AG04450 (cell line): ENCODE measurements around the gene ABHD4. TPM values are rescaled to one million over a fixed set of nuclear protein-coding genes. Genes with fewer than 3 reads are reported as not detected.

ENCODE experiments used
- CTCF ChIA-PET: fragments of 300-600, 350-600 bp; formaldehyde crosslinking; extraction: SDS; loops from one replicate; lab custom pipeline; 2022; ENCODE audit warnings: antibody characterized with exemption, inconsistent platforms; lab: Charles Lee
- POLR2A ChIA-PET: fragments of 350-600 bp; formaldehyde crosslinking; extraction: SDS; loops from one replicate; lab custom pipeline; 2021; ENCODE audit warnings: antibody characterized with exemption, inconsistent platforms; lab: Yijun Ruan, JAX
- DNase-seq: peaks from one replicate; pipeline ENCODE4 v3.0.0-alpha.2; 2011; ENCODE audit warnings: low read depth, low spot score
- H3K27ac ChIP-seq: one replicate; pipeline ENCODE4 v1.5.1; 2012; ENCODE audit warnings: low read depth, low read length, control low read depth
- H3K27me3 ChIP-seq: one replicate; pipeline ENCODE4 v1.6.0; 2012; ENCODE audit warnings: low read length; ENCODE audit not compliant: control insufficient read depth, insufficient read depth
- H3K4me3 ChIP-seq: 2 replicates; pipeline ENCODE4 v1.5.1; 2011; ENCODE audit warnings: mild to moderate bottlenecking, low read depth, low read length, control low read depth
- H3K9me3 ChIP-seq: 2 replicates; pipeline ENCODE4 v1.5.1; 2012; ENCODE audit warnings: low read length; ENCODE audit not compliant: control insufficient read depth, insufficient read depth
- polyA plus RNA-seq: library from polyadenylated mRNA; depleted of rRNA; stranded (reverse); fragments of >200 nt; gene quantifications from 2 replicates; pipeline ENCODE4 v1.2.3, GENCODE V29; 2011; rRNA removed
- TF ChIP-seq, protein P1 (sequence below): IDR thresholded peaks from 2 replicates; pipeline ENCODE4 v1.5.1; 2011; ENCODE audit warnings: low read depth, low read length, control low read depth, inconsistent platforms

ABHD4 gene
- polyA plus RNA-seq, 1 experiment = 42.1 TPM

DNA sequence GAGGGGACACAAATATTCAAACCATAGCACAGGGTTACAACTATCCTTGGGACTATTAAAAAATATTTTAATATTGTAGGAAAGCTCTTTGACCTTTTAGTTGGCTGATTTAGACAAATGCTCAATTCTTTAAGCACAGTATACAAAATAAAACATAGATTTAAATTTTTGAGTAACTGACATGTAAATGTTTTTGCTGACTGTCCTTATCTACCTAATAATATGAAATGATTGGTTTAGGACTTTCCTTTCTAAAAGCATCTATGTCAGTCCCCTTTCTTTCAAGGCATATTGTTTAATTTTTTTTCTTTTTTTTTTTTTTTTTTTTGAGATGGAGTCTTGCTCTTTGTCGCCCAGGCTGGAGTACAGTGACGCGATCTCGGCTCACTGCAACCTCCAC, 62.6 kb downstream of the ABHD4 start:
- POLR2A ChIA-PET = no interaction called here
- no peak overlapping the region for H3K4me3 ChIP-seq
- peaks cover 4% of the 10 kb centered on the region for H3K27me3 ChIP-seq
- TF ChIP-seq, protein P1, sequence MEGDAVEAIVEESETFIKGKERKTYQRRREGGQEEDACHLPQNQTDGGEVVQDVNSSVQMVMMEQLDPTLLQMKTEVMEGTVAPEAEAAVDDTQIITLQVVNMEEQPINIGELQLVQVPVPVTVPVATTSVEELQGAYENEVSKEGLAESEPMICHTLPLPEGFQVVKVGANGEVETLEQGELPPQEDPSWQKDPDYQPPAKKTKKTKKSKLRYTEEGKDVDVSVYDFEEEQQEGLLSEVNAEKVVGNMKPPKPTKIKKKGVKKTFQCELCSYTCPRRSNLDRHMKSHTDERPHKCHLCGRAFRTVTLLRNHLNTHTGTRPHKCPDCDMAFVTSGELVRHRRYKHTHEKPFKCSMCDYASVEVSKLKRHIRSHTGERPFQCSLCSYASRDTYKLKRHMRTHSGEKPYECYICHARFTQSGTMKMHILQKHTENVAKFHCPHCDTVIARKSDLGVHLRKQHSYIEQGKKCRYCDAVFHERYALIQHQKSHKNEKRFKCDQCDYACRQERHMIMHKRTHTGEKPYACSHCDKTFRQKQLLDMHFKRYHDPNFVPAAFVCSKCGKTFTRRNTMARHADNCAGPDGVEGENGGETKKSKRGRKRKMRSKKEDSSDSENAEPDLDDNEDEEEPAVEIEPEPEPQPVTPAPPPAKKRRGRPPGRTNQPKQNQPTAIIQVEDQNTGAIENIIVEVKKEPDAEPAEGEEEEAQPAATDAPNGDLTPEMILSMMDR = no peak
- CTCF ChIA-PET = interaction anchor here (2.2 kb wide), 1 partner anchor 193 kb away, joined by 5 read pairs; no protein-coding TSS in a partner anchor
- no peak overlapping the region for H3K27ac ChIP-seq
- H3K9me3 ChIP-seq = no peaks in the 10 kb centered on the region
- no peak for DNase-seq

Other genes starting within 250 kb of the ABHD4 start
- gene DAD1, start 9.1 kb upstream of the ABHD4 start, polyA plus RNA-seq = 420 and 467 TPM in 2 replicates
- not detected in 2 replicates for gene OR6J1, start 46.1 kb downstream of the ABHD4 start, polyA plus RNA-seq
- 181 and 198 TPM in 2 replicates for gene OXA1L, start 168.4 kb downstream of the ABHD4 start, polyA plus RNA-seq
- 7.5 and 7.7 TPM in 2 replicates for gene SLC7A7, start 217.1 kb downstream of the ABHD4 start, polyA plus RNA-seq
- gene MRPL52, start 231.6 kb downstream of the ABHD4 start, polyA plus RNA-seq = 71.8 and 78.1 TPM in 2 replicates
- 365 and 448 TPM in 2 replicates for gene MMP14, start 238.3 kb downstream of the ABHD4 start, polyA plus RNA-seq